Psoas muscle (tissue), 8 donors: ENCODE data around the gene PSMB7. TPM values are rescaled to one million over a fixed set of nuclear protein-coding genes. Genes with fewer than 3 reads are reported as not detected.

Source experiments
- ATAC-seq, 4 donors: fragments of 200-7000 bp; cut with Tn5 transposase; one replicate each; pipeline ENCODE4 v1.9.1; 2020; ENCODE audit warnings: moderate library complexity in 3 of 4, mild to moderate bottlenecking in 2 of 4
- DNase-seq, 2 donors: peaks; one replicate each; pipeline ENCODE4 v3.0.0-alpha.2; 2020
- H3K27ac ChIP-seq: fragments of 200-600 bp; one replicate; pipeline ENCODE4 v1.8.0; 2022
- H3K27me3 ChIP-seq, 3 donors: fragments of 200-600 bp in 1 of 3; one replicate each; pipeline versions ENCODE4 v1.6.1 to v1.8.0; 2013 to 2022; ENCODE audit warnings: low read length in 2 of 3, mild to moderate bottlenecking in 2 of 3, moderate library complexity in 1 of 3; ENCODE audit not compliant: insufficient read depth in 3 of 3
- H3K36me3 ChIP-seq, 2 donors: fragments of 200-600 bp in 1 of 2; one replicate each; pipeline versions ENCODE4 v1.6.1 to v1.8.0; 2013 to 2022; ENCODE audit warnings: low read depth in 1 of 2, mild to moderate bottlenecking in 1 of 2, moderate library complexity in 1 of 2; ENCODE audit not compliant: insufficient read depth in 1 of 2
- H3K4me1 ChIP-seq: fragments of 200-600 bp; one replicate; pipeline ENCODE4 v1.8.0; 2022
- H3K4me3 ChIP-seq: fragments of 200-600 bp; one replicate; pipeline ENCODE4 v1.8.0; 2022; ENCODE audit warnings: mild to moderate bottlenecking
- H3K9me3 ChIP-seq: fragments of 200-600 bp; one replicate; pipeline ENCODE4 v1.8.0; 2022
- WGBS, 3 donors: extraction: QIAGEN DNeasy Blood & Tissue Kit; methylation state at CpG; one replicate each; pipeline versions ENCODE4 v1.1.6 to v1.1.7; 2013; 5-methylcytosine and 5-hydroxymethylcytosine counted together
- intact Hi-C, 2 donors: fragments of 100-400 bp; cut with DNase I; formaldehyde crosslinking; loops; one replicate each; pipeline versions ENCODE4 v1.11.0 to v1.14.2; 2022
- polyA plus RNA-seq, 3 donors: library from polyadenylated mRNA; stranded (reverse); fragments of 200-250 nt; gene quantifications; one replicate each; pipeline ENCODE4 v1.2.3, GENCODE V29; 2013
- total RNA-seq, 4 donors: library from RNA; stranded (reverse); fragmentation: NEBNext Ultra II Directional in 2 of 4; extraction: Animal tissue kit (Norgen Biotek cat#: 25700) in 2 of 4; gene quantifications; one replicate each; pipeline versions ENCODE4 v1.2.1 to v1.2.4, GENCODE V29; 2021 to 2023
- TF ChIP-seq, protein P1 (sequence below): fragments of 200-600 bp; IDR thresholded peaks from one replicate; pipeline ENCODE4 v1.8.0; 2022; ENCODE audit warnings: antibody characterized with exemption
- donor health status: healthy with polysubstance abuse.
- donor health status: DM: no; HTN: no; CAD: no; lungs with moderate emphysema.
- donor health status: Bipolar disorder and iron deficiency.
- donor health status: healthy.
- donor health status: DM: yes; HTN: yes; CAD: no.
- donor health status: DM: no; HTN: no; CAD: no.
- donor health status: DM: no; HTN: no; CAD: no.
- donor health status: DM: yes; HTN: yes; CAD: no.

The PSMB7 gene
- total and polyA plus RNA-seq, 7 donors = 144 to 421 (median 189) TPM

DNA sequence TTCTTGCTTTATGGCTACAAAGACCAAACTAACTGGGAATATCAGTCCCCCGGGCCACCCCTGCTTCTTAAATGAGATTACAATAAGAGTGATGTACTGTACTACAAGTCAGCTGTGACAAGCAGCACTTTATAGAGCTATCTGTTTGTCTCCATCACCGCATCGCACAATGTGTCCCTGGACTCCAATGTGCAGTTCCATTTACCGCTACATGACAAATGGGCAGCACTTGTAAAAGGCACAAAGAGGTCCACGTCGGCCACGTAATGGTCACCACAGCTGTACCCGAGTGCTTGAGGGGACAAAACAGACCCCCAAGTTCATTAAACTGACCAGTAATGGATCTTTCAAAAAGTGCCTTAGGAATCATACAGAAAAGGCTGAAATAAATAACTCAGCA lies 54.1 kb downstream of the PSMB7 start:
- Histone ChIP-seq H3K36me3 (peaks cover 3 to 5% of the 10 kb centered on the region in 2 donors), H3K9me3 (no peaks in the 10 kb centered on the region), H3K4me3 (no peak overlapping the region), H3K27ac (no peak overlapping the region), H3K27me3 (no peaks in the 10 kb centered on the region), H3K4me1 (peaks cover 17% of the 10 kb centered on the region)
- DNase-seq (no peak), ATAC-seq (no peak)
- intact Hi-C loops = no loop called here
- TF ChIP-seq, protein P1, sequence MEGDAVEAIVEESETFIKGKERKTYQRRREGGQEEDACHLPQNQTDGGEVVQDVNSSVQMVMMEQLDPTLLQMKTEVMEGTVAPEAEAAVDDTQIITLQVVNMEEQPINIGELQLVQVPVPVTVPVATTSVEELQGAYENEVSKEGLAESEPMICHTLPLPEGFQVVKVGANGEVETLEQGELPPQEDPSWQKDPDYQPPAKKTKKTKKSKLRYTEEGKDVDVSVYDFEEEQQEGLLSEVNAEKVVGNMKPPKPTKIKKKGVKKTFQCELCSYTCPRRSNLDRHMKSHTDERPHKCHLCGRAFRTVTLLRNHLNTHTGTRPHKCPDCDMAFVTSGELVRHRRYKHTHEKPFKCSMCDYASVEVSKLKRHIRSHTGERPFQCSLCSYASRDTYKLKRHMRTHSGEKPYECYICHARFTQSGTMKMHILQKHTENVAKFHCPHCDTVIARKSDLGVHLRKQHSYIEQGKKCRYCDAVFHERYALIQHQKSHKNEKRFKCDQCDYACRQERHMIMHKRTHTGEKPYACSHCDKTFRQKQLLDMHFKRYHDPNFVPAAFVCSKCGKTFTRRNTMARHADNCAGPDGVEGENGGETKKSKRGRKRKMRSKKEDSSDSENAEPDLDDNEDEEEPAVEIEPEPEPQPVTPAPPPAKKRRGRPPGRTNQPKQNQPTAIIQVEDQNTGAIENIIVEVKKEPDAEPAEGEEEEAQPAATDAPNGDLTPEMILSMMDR = no peak
- WGBS, 3 donors = 86 to 90% (median 88%) methylated on average over 8 of the region's 8 CpGs

DNA sequence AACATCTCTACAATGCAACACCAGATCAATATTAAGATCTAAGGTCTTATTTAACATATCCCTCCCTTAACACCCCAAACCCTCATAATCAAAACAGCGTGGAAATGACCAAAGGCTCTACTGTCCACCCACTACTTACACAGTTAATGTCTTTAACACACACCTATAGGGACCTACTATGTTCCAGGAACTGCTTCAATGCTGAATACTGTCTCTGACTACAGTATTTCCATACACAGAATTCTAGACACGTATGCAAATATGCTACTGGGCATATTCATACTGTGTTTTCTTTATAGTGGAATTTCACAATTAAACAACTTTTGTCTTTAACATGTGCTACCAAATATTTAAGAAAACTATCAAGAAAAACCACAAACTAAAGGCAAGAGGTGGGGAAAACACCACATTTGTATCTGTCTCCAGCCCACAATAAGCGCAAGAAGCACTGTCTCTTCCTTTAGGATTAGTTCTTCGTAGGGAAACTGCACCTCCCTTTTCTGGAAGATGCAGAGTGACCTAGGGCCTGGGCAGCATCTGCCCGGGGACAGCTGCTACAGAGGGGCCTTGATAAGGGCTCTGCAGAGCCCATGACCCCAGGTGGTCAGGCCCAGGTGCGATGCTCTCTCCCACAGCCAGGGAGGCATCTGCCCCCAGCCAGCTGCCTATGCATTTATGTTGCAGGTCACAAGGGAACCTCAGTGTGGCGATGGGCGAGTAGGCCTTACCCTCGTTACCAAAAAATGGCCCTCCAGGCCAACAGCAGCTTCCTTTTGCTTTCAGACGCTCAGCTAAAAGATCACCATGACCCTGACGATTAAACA lies 55.2 kb downstream of the PSMB7 start:
- peaks cover 17% of the 10 kb centered on the region for H3K4me1 ChIP-seq
- no peak overlapping the region for H3K27ac ChIP-seq
- TF ChIP-seq, protein P1 = no peak
- DNase-seq (no peak), ATAC-seq (no peak)
- H3K9me3 ChIP-seq = no peaks in the 10 kb centered on the region
- WGBS, 3 donors = 78 to 81% (median 80%) methylated on average over 11 of the region's 11 CpGs
- H3K4me3 ChIP-seq = no peak overlapping the region
- H3K27me3 ChIP-seq = no peaks in the 10 kb centered on the region
- H3K36me3 ChIP-seq = peaks cover 3 to 16% of the 10 kb centered on the region in 2 donors
- intact Hi-C loops = no loop called here

- DNase-seq (no peak), ATAC-seq (no peak)
- peaks cover 3 to 20% of the 10 kb centered on the region in 2 donors for H3K36me3 ChIP-seq
- H3K27me3 ChIP-seq = no peaks in the 10 kb centered on the region
- no peak overlapping the region for H3K4me3 ChIP-seq
- intact Hi-C loops = no loop called here
- peaks cover 17% of the 10 kb centered on the region for H3K4me1 ChIP-seq
- no peaks in the 10 kb centered on the region for H3K9me3 ChIP-seq
- H3K27ac ChIP-seq = no peak overlapping the region
- TF ChIP-seq, protein P1 = no peak
- 97 to 98% (median 97%) methylated on average over 6 of the region's 6 CpGs for WGBS, 3 donors
These were observed 55.8 kb downstream of the PSMB7 start for GRCh38 chr9:124359426-124359825.

- Histone ChIP-seq H3K27ac (no peak overlapping the region), H3K4me3 (no peak overlapping the region), H3K27me3 (no peaks in the 10 kb centered on the region), H3K4me1 (peaks cover 12% of the 10 kb centered on the region), H3K36me3 (peaks cover 7 to 28% of the 10 kb centered on the region in 2 donors), H3K9me3 (no peaks in the 10 kb centered on the region)
- intact Hi-C loops = no loop called here
- TF ChIP-seq, protein P1 = no peak
- no peak for DNase-seq
- 82 to 93% (median 86%) methylated on average over 13 of the region's 13 CpGs for WGBS, 3 donors
- peak in 2 of 4 donors; percentile 11 to 21 for ATAC-seq
These were observed 56.6 kb downstream of the PSMB7 start for GRCh38 chr9:124358631-124359030.
